ENCODE measurements around the gene ERGIC1. TPM values are rescaled to one million over a fixed set of nuclear protein-coding genes. Genes with fewer than 3 reads are reported as not detected.

Gene ERGIC1
- total and polyA plus RNA-seq, 10 of the 15 experiments (the other 5 are each of a cell fraction or from before 2014, with no cell fraction given), result 8.8 to 104 (median 76.3) TPM

- no peak for TF ChIP-seq SKIL (IDR thresholded peaks at IDR 0.05; ENCODE audit: low read depth, poor library complexity, severe bottlenecking)
These were observed 118.0 kb downstream of the ERGIC1 start (continued) for GRCh38 chr5:172952034-172952511.

GRCh38 chr5:172953776-172954675 lies 120.0 kb downstream of the ERGIC1 start:
- ChIA-PET POLR2A (no interaction called here), RAD21 (ENCODE audit: unreplicated experiment) (no interaction called here)
- 67% methylated on average over 15 of the region's 15 CpGs for WGBS (ENCODE audit: insufficient coverage, insufficient replicate concordance, low lambda C conversion rate, missing lambda C conversion rate)
- TF ChIP-seq FOS (IDR thresholded peaks at IDR 0.05; ENCODE audit: borderline replicate concordance, extremely low read depth, insufficient read length), result no peak
- no peak for TF ChIP-seq NBN (IDR thresholded peaks at IDR 0.05)
- no peak for TF ChIP-seq SP1 (IDR thresholded peaks at IDR 0.05; ENCODE audit: low read depth, low read length)
- TF ChIP-seq CREM (IDR thresholded peaks at IDR 0.05; ENCODE audit: low read depth), result no peak
- no peak for TF ChIP-seq PKNOX1 (IDR thresholded peaks at IDR 0.05)
- no peak for TF ChIP-seq FOXM1 (IDR thresholded peaks at IDR 0.05; ENCODE audit: low read depth, low read length)
- TF ChIP-seq RCOR1 (conservative IDR thresholded peaks at IDR 0.05; ENCODE audit: low read depth, low read length), result no peak
- TF ChIP-seq JUND (IDR thresholded peaks at IDR 0.05; ENCODE audit: low read depth, low read length), result no peak
- no peak for TF ChIP-seq KAT2A (conservative IDR thresholded peaks at IDR 0.05; ENCODE audit: control insufficient read depth, low read depth, low read length)
- TF ChIP-seq IRF3 (IDR thresholded peaks at IDR 0.05), result no peak
- TF ChIP-seq NR2C1 (IDR thresholded peaks at IDR 0.05), result no peak
- no peak for TF ChIP-seq IKZF1 (conservative IDR thresholded peaks at IDR 0.05)
- TF ChIP-seq CHD4 (IDR thresholded peaks at IDR 0.05), result no peak
- TF ChIP-seq ZNF274 (IDR thresholded peaks at IDR 0.05; ENCODE audit: insufficient read depth, insufficient read length), result no peak
- no peak for TF ChIP-seq SIN3A (IDR thresholded peaks at IDR 0.05; ENCODE audit: low read depth, low read length)
- TF ChIP-seq RELB (IDR thresholded peaks at IDR 0.05; ENCODE audit: low read depth), result no peak

More at GRCh38 chr5:172953776-172954675, 120.0 kb downstream of the ERGIC1 start:
- Histone ChIP-seq H4K20me1 (ENCODE audit: control insufficient read depth, insufficient read depth) (no peaks in the 10 kb centered on the region), H3K27ac (ENCODE audit: control insufficient read depth, insufficient read depth) (no peak overlapping the region), H3K36me3 (ENCODE audit: control insufficient read depth in 2 of 2, insufficient read depth in 2 of 2, low read length in 1 of 2) (peaks cover 0 to 6% of the 10 kb centered on the region in 2 experiments; a peak in 1 of 4 replicates), H3K9ac (ENCODE audit: control insufficient read depth, insufficient read depth, low read length) (no peak overlapping the region), H2AFZ (ENCODE audit: control insufficient read depth, low read depth, low read length) (no peak overlapping the region), H3K4me3 (no peak overlapping the region), H3K4me2 (ENCODE audit: control insufficient read depth, insufficient read depth) (no peak overlapping the region), H3K27me3 (replicated peaks in 1 of 2; ENCODE audit: control insufficient read depth in 2 of 2, insufficient read depth in 2 of 2, low read length in 1 of 2) (no peaks in the 10 kb centered on the region), H3K79me2 (ENCODE audit: control insufficient read depth, insufficient read depth, low read length) (no peaks in the 10 kb centered on the region), H3K9me3 (replicated peaks; ENCODE audit: control insufficient read depth, insufficient read depth, low read length) (no peaks in the 10 kb centered on the region), H3K4me1 (ENCODE audit: control insufficient read depth, insufficient read depth, low read length) (no peaks in the 10 kb centered on the region)
- in situ Hi-C loops (cut with MboI), result no loop called here
- SMC1A ChIA-PET (ENCODE audit: uncharacterized antibody, unreplicated experiment), result interaction anchor here (0.9 to 1.2 kb wide), 3 partner anchors 21 to 239 kb away, joined by 3 to 4 read pairs (median 3); no protein-coding TSS in a partner anchor
- no peak for FAIRE-seq
- DNase-seq (ENCODE audit: low read depth, low spot score), result no peak
- ATAC-seq, result no peak
- no TSS peak for BruUV-seq (replicated peaks)
- intact Hi-C loops (cut with micrococcal nuclease; ENCODE audit: unreplicated experiment), result no loop called here
- CTCF ChIA-PET, result interaction anchor here (0.7 to 1.2 kb wide), 5 partner anchors 23 to 248 kb away, joined by 3 to 5 read pairs (median 3); no protein-coding TSS in a partner anchor
